GM23248 (cell line): ENCODE measurements around the gene RSRC1.

Source experiments
- EZH2 ChIP-seq: fragments of 200-600 bp; sonication (generic); IDR thresholded peaks from 2 replicates; pipeline ENCODE4 v1.6.1; 2018; ENCODE audit warnings: antibody characterized with exemption, mild to moderate bottlenecking; ENCODE audit not compliant: insufficient read depth, poor library complexity, severe bottlenecking
- EZH2phosphoT487 ChIP-seq: fragments of 200-600 bp; sonication (generic); IDR thresholded peaks from 2 replicates; pipeline ENCODE4 v1.6.1; 2018; ENCODE audit warnings: antibody characterized with exemption, moderate library complexity, mild to moderate bottlenecking, low read depth; ENCODE audit not compliant: insufficient read depth

- TF ChIP-seq EZH2: no peak
- no peak for TF ChIP-seq EZH2phosphoT487
Measured at GRCh38 chr3:158273656-158274055, 163.8 kb downstream of the RSRC1 start.
